ENCODE data around the gene AP1G1.
"Not testable (repeated sequence)": the region's sequence is repeated elsewhere in the genome, so short reads cannot be mapped to it uniquely, and the experiment has no call there.

Gene AP1G1

DNA sequence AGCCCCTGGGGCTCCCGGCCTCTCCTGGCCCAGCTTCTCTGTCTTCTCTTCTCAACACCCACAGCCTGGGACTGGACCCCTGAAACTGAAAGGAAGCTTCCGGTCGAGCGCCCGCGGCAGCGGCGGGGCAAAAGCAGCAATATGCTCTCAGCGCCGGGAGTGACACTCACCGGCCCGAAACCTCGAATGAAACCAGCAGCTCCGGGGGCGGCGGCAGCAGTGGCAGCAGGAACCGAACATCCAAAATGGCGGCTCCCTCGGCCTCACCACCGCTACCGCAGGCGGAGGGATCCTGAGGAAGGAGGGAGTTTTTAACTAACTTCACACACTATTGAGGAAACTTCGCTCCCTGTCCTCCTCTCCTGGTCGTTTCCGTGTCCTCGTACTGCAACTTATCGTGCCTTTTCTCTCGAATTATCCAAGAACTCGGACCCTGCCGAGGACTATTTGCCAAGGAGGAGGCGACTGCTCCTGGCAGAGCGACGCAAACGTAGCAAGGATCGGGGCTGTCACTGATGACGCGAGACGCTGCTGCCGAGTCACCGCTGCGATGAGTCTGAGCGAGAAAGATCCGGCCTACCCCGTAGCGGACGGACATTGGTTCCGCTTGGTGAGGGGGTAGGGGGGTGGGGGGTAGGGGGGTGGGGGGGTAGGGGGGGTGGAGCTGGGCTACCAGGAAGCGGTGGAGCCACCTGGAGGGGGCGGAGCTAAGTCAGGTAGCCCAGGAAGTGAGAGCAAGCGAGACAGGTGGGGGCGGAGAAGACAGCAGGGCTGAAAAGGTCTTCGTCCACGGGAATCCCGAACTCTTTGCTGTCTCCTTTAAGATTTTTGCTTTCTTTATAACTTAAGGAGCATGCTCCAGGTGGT is at the start of gene AP1G1:
Gene AP1G1 (minus strand): TSS at position 242 of the 867 bp plus-strand sequence. CDS start 19,355 bp downstream, outside the sequence.
- in situ Hi-C loops (cut with MboI; ENCODE audit: low sequenced_read_pairs) = no loop called here

DNA sequence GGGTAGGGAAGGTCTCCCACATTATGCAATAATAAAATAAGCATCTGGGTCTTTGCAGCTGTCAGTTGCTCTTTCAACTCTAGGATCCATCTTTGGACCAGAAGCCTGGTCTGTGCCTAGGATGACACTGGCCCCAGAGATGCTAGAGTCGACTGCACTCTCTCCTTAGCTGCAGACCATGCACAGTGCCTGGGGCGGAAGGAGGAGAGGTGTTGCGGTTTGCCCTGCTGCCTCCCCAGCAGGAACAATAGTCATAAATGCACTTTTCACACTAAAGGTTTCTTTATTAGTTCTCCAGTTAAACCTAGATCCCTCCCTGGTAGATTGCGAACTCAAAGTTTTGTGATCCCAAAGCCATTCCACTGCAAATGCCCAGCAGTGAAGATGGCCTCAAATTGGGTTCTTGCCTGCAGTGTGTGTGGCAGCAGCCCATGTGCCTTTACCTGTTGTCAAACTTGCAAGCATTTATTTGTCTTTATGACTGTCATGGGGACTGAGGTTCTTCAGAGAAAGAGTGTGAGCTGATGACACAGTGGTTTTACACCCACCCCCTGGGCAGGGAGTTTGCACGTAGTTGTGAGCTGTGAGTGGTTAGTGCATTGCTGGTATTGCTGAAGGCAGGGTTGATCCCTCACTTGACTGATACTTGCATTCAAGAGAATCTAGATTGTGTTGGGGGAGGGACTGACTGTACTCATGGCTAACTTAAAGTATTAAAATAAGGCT is 47.5 kb upstream of the AP1G1 start:
- in situ Hi-C loops (cut with MboI; ENCODE audit: low sequenced_read_pairs) = no loop called here

DNA sequence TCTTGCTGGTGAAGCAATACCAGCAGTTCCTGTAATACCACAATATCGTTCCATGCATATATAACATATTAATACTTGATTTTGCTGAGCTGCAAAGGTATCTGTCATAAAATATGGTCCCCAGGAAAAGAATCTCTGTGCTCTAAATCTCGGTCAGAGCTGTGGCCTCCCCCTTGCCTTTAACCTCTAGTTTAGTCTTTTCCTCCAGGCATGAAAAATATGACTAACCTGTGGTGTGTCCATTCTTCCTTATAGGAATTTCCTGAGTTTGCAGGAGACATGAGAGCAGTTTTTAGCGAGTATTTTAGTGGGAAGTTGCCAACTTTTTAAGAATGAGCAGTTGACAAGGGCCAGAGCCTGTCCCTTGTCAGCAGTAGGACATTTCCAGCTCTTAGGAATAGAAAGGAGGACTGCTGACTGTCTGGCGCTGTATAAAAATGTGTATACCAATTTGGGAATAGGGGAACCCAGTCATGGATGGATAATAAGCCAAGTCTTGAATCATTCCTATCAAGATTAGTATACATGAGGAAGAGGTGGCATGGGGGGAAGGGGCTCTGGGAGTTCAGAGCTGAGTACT is 45.8 kb upstream of the AP1G1 start:
- in situ Hi-C loops (cut with MboI; ENCODE audit: low sequenced_read_pairs) = no loop called here

DNA sequence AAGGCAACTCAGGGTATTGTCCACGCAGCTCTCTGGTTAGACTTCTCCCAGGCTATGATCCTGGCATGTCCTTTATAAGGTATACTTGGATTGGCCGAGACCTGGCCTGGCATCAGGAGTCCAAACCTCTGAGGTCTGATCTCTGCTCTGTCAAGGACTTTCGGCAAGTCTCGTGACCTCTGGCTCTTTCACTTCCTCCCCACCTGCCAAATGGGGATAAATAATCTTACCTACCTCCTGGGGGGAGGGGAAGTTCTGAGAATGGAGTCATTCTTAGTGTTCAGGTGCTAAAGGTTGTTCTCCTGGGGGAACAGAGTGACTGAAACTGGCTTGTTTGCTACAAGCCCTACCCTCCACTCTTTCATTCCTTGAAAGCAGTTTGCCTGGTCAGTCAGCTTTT is 44.8 kb upstream of the AP1G1 start:
- in situ Hi-C loops (cut with MboI; ENCODE audit: low sequenced_read_pairs) = no loop called here

DNA sequence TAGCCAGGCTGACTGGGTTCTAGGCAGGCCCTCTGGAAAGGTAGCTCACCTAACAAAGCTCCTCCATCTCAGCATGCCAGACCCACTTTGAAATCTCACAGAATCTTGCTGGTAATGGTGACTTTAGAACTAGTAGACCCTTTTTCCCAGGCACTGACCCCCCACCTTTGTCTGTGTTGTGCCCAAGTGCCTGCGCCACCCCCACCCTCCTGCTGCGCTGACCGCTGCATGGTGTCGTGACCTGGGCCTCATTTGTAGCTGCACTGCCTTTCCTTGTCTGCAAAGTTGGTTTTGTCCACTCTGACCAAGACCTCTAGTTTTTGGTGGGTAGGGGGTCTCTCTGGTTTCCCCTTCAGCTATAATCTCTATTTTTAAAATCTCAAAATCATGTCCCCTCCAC is 43.9 kb upstream of the AP1G1 start:
- in situ Hi-C loops (cut with MboI; ENCODE audit: low sequenced_read_pairs) = no loop called here

DNA sequence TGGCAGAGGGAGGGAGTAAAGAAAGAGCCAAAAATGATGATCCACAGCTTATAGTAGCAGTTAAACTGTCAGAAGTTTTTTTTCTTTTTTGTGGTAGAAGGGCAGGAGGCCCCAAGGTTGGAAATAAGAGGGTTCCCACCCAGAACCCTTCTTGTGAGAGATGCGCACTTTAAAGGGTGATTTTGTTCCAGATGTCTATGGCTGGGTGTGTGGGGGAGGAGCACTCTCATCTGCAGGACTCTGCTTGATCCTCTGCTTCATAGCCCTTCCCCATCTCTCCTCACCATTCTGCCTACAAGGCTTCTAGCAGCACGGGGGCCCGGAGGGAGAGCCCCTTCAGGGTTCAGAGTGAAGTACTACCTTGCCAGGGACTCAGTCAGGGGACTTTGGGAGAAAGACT is 43.5 kb upstream of the AP1G1 start:
- in situ Hi-C loops (cut with MboI; ENCODE audit: low sequenced_read_pairs) = no loop called here

DNA sequence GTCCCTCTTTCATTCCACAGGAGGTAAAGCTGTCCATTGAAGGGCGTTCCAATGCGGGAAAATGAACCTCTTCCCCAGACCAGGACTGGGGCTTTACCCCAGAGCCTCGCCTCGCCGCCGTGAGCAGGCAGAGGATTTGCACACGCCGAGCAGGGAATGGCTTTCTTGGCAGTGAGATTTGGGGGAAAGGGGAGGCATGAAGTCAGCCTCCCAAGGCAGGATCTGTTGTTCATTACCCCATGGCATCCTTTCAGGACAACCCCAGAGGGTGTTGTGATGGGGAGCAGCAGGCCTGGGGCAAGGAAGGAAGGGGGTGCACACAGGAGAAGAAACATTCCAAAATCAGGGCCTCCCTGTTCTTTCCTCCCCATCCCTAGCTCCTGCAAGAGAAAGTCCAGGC is 43.1 kb upstream of the AP1G1 start:
- in situ Hi-C loops (cut with MboI; ENCODE audit: low sequenced_read_pairs) = no loop called here

DNA sequence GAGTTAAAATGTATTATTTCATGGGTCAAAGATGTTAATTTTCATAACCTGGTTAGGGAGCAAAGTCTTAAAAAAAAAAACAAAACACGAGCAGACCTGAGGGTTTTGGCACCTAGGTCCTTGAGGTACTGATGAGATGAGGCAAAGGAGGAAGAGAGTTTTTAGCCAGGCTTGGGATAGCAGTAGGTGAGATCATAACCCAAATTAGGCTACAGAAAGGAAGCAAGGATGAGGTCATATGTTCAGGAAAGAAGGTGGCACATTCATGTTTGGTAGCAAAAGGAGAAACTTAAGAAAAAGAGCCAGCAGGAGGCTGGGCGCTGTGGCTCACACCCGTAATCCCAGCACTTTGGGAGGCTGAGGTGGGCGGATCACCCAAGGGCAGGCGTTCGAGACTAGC is 40.0 kb upstream of the AP1G1 start:
- in situ Hi-C loops (cut with MboI; ENCODE audit: low sequenced_read_pairs) = no loop called here

DNA sequence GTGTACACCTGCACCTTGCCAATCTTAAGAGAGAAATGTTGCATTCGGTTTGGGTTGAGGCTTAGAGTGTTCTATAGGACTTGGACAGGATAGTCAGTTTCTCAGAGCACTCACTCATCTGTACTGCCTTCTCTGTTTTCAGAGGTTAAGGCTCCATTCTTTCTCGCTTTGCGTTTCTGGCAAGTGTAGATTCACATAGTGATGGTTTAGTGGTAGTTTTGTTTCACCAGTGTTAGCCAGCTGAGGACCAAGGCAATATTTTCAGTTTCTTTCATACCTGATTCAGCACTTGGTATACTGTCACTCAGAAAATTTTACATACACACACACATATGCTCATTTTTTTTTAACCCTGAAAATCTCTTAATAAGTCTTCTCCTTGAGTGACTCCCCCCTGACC is 38.5 kb upstream of the AP1G1 start:
- in situ Hi-C loops (cut with MboI; ENCODE audit: low sequenced_read_pairs) = no loop called here

DNA sequence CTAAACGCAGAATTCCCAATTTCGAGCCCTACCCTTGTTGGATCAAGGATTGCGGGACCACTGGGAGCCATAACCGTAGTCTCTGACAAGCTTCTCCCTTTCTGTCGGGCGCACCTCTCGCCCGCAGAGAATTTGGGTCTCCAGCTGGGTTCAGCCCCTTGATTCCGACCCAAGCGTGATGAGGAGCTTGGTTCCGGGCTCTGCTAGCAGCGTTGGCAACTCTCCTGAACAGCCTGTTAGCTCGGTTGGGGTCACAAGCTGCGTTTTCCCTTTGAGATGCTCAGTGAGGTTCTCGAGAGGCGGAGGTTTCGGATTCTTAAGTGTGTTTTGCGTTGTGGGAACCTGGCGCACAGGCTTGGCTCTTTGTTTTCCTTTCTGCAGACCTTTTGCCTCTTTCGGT is 37.8 kb upstream of the AP1G1 start:
- in situ Hi-C loops (cut with MboI; ENCODE audit: low sequenced_read_pairs) = no loop called here

DNA sequence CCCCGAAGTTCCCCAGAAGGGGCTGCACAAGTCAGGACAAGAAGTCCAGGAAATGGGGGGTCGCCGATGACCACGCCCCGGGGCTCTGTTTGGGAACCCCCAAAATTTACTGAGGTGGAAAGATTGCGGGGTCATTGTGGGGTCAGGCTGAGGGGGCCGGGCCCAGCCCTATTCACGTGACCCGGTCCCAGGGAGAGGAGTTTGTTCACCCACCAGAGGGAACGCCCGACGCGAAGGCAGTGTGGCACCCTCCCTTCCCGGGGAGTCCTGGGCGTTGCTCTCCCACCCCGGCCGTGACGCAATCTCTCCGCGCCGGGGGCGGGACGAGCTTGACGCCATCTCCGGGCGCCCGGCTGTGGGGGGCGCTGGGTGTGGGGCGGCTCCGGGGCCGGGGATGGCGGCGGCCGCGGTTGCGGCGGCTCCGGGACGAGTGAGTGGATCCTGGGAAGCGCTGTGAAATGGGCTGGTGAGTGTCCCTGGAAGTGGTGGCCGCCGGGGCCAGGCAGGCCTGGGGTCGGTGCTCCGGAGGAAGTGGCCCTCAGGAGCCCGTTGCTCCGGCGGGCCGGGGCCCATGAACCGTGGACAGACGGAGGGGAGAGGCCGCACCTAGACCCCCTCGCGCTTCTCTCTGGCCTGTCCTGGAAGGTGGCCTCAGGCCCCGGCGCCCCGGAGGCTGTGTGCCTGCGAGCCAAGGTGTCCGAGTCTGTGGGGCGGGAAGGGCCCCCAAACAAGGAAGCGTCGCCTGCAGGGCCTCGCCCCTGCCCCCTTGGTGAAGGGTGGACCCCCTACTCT is 37.2 kb upstream of the AP1G1 start, which contains the start of gene ATXN1L:
Gene ATXN1L (plus strand): TSS at position 338 of the 792 bp plus-strand sequence. CDS start 3,765 bp downstream, outside the sequence.
- in situ Hi-C loops (cut with MboI; ENCODE audit: low sequenced_read_pairs) = no loop called here

DNA sequence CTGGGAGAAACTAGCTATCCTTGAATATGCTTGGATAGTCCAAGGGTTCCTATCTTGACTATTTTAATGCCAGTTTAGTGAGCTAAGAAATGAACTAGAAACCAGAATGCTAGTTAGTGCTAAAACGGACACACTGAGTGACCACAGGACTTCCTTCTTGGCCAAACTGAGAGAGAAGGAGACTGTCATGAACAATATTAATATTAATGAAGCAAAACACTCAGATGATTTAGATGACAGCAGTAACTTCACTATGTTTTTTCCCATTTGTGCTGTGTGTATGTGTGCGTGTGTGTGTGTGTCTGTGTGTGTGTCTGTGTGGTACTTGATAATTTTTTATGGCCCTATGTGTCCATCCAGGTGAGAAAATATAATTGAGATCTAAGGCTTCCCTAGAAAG is 34.9 kb upstream of the AP1G1 start:
- in situ Hi-C loops (cut with MboI; ENCODE audit: low sequenced_read_pairs) = no loop called here

DNA sequence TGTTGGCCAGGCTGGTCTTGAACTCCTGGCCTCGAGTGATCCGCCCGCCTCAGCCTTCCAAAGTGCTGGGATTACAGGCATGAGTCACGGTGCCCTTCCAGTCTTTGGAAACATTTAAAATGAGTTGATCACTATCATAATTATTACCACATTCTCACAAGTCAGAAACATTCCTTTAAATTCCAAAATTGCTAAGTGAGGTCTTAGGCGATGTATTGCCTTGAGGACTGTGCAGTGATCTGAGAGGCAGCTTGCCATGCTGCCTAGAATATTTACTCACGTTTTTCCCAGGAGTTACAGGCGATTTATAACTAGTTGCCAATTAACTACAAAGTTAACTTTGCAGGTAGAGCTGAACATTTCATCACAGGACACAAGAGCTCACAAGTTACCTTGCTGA is 31.4 kb upstream of the AP1G1 start:
- in situ Hi-C loops (cut with MboI; ENCODE audit: low sequenced_read_pairs) = no loop called here

DNA sequence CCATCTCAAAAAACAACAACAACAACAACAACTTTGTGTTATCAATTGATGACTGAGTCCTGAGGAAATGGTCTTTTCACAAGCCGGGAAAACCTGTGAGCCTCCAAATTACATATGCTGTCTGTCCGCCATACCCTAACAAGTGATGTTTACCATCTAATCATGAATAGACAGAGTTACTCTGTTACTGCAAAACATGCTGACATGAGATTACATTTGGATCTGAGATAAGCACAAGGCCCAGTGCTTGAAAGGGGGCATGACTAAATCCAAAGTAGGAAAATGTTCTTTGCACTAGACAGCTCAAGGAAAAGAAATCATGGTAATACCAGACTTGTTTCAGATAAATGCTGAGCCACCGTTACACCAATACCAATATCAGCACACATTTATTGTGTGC is 28.5 kb upstream of the AP1G1 start:
- in situ Hi-C loops (cut with MboI; ENCODE audit: low sequenced_read_pairs) = no loop called here

DNA sequence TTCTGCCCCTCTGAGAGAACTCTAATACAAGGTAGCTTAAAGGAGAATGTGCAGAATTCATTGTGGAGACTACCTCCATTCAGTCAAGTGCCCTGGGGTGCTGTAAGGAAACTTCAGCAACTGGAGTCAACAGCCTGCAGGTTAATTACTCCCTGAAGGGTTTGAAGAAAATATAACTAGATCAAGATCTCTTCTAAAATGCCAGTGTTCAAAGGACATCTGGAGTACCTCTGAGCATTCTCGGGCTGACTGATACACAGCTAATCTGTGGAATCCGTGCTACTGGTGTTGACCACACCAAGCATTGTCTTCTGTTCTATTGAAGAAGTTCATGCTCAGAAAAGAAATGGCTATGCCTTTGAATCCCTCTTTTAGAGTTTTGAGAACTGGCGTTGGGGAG is 25.7 kb upstream of the AP1G1 start:
- in situ Hi-C loops (cut with MboI; ENCODE audit: low sequenced_read_pairs) = no loop called here

DNA sequence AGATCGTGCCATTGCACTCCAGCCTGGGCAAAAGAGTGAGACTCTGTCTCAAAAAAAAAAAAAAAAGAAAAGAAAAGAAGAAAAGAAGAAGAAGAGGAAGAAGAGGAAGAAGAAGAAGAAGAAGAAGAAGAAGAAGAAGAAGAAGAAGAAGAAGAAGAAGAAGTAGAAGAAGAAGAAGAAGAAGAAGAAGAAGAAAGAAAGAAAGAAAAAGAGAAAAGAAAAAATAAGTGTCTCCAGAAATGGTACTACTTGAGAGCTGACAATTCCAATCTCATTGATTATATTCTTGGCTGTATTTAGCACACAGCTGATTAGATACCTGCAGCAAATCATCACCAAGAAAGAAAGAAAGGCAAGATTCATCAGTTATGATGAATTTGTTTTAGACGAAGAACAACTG is 23.5 kb upstream of the AP1G1 start:
- in situ Hi-C loops (cut with MboI; ENCODE audit: low sequenced_read_pairs) = not testable (repeated sequence)

DNA sequence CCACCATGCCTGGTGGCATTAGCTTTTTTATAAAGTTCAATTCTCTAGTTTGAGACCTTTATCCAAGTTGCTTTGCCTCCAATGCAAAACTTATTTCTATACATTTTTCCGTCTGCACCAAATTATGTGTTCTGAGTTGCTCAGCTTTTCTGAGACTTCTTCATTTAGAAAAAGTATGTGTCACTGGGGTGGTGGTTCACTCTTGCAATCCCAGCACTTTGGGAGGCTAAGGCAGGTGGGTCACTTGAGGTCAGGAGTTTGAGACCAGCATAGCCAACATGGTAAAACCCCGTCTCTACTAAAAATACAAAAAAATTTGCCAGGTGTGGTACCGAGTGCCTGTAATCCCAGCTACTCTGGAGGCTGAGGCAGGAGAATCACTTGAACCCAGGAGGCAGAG is 23.1 kb upstream of the AP1G1 start:
- in situ Hi-C loops (cut with MboI; ENCODE audit: low sequenced_read_pairs) = not testable (repeated sequence)

DNA sequence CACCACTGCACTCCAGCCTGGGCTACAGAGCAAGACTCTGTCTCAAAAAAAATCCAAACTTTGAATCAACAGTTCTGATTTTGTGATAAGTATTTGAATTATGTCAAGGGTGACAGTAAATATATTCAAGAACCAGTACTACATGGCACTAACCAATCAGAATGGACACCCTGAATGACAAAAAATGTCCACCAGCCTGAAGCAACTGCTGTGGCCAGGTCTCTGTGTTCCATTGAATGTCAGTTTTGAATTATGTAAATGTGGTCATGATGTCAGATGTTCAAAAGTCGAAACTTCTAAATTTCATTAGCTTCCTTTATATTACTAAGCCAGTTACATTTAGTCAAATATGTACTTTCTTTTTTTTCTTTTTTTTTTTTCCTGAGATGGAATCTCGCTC is 21.7 kb upstream of the AP1G1 start:
- in situ Hi-C loops (cut with MboI; ENCODE audit: low sequenced_read_pairs) = no loop called here

DNA sequence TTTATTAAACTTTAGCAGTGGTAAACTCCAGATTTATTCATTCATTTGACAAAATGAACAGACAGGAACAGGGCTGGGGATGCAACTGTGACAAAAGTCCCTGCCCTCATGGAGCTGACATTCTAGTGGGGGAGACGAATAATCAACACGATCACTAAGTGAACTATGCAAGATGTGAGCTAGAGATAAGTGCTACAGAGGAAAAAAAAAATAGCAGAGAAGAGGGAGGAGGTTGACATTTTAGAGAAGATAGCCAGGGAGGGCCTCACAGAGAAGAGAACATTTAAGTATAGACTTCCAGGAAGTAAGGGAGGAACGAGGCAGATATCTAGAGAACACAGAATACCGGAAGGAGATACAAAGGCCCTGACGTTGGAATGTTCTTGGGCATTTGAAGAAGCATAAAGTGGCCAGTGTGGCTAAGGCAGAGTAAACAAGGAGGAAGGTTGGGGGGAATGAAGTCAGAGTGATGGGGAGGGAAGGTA is 17.9 kb upstream of the AP1G1 start:
- in situ Hi-C loops (cut with MboI; ENCODE audit: low sequenced_read_pairs) = no loop called here

DNA sequence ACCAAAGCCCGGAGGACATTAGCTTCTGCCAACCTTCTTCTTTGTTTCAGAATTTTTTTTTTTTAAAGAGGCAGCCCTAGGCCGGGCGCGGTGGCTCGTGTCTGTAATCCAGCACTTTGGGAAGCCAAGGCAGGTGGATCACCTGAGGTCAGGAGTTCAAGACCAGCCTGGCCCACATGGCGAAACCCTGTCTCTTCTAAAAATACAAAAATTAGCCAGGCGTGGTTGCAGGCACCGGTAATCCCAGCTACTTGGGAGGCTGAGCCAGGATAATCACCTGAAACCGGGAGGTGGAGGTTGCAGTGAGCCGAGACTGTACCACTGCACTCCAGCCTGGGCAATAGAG is 8.5 kb upstream of the AP1G1 start:
- in situ Hi-C loops (cut with MboI; ENCODE audit: low sequenced_read_pairs) = not testable (repeated sequence)

DNA sequence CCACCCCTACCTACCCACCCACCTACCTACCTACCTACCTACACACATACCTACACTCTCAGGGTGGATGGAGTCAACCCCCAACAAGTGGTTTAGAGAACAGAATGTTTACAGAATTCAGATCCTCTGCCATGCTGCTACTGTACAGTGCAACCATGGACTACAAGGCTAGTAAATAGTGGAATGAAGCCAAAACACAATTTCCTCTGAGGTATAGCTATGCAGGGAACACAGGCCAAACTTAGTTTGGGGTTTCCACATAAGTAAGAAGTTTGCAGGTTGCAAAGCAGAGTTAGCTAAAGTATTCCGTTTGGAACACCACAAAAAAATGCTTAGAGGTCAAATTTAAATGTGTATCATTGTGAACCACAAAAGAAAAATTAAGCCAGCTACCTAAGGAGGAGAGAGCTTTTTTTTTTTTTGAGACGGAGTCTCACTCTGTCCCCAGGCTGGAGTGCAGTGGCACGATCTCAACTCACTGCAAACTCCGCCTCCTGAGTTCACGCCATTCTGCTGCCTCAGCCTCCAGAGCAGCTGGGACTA is 2.7 kb upstream of the AP1G1 start:
- in situ Hi-C loops (cut with MboI; ENCODE audit: low sequenced_read_pairs) = no loop called here

Measured in hTERT RPE-1 (cell line).